ENCODE data around the gene PRKAR2B.

GRCh38 chr7:107021600-107021999, 22.9 kb upstream of the PRKAR2B start:
- TF ChIP-seq CTCF (IDR thresholded peaks at IDR 0.05; ENCODE audit: low read depth, low read length), result no peak
- TF ChIP-seq POLR2A (IDR thresholded peaks at IDR 0.05; ENCODE audit: extremely low read depth, insufficient read length), result no peak

All from NB4 (cell line).